ENCODE data around the gene IGHMBP2. TPM values are rescaled to one million over a fixed set of nuclear protein-coding genes. Genes with fewer than 3 reads are reported as not detected.

The IGHMBP2 gene
- total RNA-seq, 2 experiments from 2014 or later = 29.7 to 32.8 TPM

- POLR2A ChIA-PET = no interaction called here
These were observed 2.8 kb upstream of the IGHMBP2 start for GRCh38 chr11:68900835-68901381.

DNA sequence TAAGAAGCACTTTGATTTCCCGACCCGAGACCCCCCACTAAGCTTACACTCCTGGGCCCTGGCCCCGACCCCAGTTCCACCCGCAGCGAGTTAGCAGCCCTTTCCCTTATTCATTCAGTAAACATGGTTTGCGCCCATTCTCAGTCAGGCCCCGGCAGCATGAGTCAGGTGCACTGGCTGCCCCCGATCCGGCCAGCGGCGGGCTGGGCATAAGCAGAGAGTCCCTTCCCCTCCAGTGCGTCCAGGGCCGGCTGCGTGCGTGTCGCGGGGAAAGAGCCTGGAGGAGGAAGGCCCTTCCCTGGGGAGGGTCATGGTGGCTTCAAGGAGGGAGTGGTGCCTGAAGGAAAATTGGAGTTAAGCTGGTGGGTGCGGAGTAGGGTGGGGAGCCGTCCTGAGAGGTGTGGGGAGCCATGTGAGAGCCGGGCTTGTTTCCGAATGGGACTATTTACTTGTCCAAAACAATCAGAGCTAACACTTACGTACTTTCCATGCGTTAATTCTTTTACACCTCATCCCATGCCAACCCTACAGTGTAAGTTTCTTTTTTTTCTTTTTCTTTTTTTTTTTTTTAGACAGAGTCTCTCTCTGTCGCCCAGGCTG is 657 bp downstream of the IGHMBP2 start:
- Mint-ChIP-seq H3K27me3 (no peaks in the 10 kb centered on the region), H3K4me1 (peaks cover 29% of the 10 kb centered on the region), H3K9me3 (no peaks in the 10 kb centered on the region), H3K27ac (peak overlapping the region; percentile 90), H3K36me3 (peaks cover 1% of the 10 kb centered on the region), H3K4me3 (peak overlapping the region; percentile 96)
- ATAC-seq (ENCODE audit: low read depth) (peak; percentile 23), DNase-seq (peak; percentile 64)
- POLR2A ChIA-PET = interaction anchor here (0.6 to 2.3 kb wide), 4 partner anchors 62 to 725 kb away, joined by 5 to 9 read pairs (median 7); partner anchors contain the start of genes CPT1A and TPCN2

More at GRCh38 chr11:68900835-68901381, 2.8 kb upstream of the IGHMBP2 start:
- ATAC-seq (ENCODE audit: low read depth) = no peak
- peaks cover 29% of the 10 kb centered on the region for H3K4me1 Mint-ChIP-seq
- no peak overlapping the region for H3K4me3 Mint-ChIP-seq
- peaks cover 4% of the 10 kb centered on the region for H3K36me3 Mint-ChIP-seq
- no peak for DNase-seq
- H3K27ac Mint-ChIP-seq = no peak overlapping the region
- no peaks in the 10 kb centered on the region for H3K27me3 Mint-ChIP-seq
- no peaks in the 10 kb centered on the region for H3K9me3 Mint-ChIP-seq

DNA sequence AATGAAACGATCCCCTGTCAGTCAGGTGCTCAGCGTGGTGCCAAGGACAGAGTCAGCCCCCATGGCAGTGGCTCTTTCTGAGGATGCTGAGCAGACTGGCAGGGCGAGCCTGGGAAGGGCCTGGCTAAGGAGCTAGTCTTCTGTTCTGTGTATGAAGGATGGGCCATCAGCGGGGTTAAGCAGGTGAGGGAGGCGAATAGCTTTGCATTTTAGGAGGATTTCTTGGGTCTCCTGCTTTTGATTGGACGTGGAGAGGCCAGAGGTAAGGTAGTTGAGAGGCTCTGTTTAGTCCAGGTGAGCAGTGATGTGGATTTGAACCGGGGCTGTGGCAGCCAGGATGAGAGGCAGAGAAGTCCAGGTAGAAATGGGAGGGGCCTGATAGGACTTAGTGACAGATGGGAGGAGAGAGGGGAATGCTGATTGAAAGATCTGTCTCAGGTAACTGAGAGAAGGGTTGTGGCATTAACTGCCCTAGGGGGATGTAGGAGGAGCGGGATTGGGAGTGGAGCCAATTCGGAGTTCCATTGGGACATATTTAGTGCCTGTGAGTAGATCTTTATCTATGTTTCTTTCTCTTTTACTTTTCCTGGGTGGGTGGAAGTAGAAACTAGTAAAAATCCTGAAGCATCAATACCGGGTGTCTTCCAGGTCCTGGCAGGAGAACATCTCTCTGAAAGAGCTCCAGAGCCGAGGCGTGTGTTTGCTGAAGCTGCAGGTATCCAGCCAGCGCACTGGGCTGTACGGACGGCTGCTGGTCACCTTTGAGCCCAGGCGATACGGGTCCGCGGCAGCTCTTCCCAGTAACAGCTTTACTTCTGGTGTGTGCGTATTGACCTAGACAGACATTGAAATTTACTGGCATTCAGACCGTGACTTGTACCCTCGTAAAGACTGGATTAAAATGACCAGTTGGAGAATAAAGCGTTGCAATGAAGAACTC is 2.0 kb downstream of the IGHMBP2 start:
- Mint-ChIP-seq H3K4me3 (peak overlapping the region; percentile 96), H3K36me3 (peaks cover 3% of the 10 kb centered on the region), H3K4me1 (peaks cover 29% of the 10 kb centered on the region), H3K27ac (no peak overlapping the region), H3K9me3 (no peaks in the 10 kb centered on the region), H3K27me3 (no peaks in the 10 kb centered on the region)
- ATAC-seq (ENCODE audit: low read depth) (no peak), DNase-seq (no peak)
- POLR2A ChIA-PET = no interaction called here

- DNase-seq (no peak), ATAC-seq (ENCODE audit: low read depth) (no peak)
- no peaks in the 10 kb centered on the region for H3K27me3 Mint-ChIP-seq
- no peaks in the 10 kb centered on the region for H3K9me3 Mint-ChIP-seq
- POLR2A ChIA-PET = no interaction called here
- H3K36me3 Mint-ChIP-seq = peaks cover 3% of the 10 kb centered on the region
- no peak overlapping the region for H3K4me3 Mint-ChIP-seq
- H3K4me1 Mint-ChIP-seq = peaks cover 12% of the 10 kb centered on the region
- no peak overlapping the region for H3K27ac Mint-ChIP-seq
These were observed 4.6 kb downstream of the IGHMBP2 start for GRCh38 chr11:68908273-68908672.

DNA sequence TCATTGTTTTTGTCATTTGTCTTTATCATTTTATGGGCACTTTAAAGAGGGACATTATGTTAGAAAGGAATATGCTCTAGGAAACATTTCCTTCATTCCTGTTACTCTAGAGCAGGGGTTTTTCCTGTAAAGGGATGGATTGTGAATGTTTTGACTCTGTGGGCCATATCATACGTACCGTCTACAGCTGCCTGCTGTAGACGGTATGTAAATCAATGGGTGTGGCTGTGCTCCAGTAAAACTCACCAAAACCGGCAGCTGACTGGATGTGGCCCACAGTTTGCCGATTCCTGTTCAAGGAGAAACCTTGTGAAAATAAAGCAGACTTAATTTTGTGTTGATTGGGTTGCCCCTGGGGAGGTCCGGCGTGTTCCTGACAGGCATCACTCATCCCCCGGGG is 7.3 kb downstream of the IGHMBP2 start:
- H3K4me1 Mint-ChIP-seq = no peaks in the 10 kb centered on the region
- H3K27me3 Mint-ChIP-seq = no peaks in the 10 kb centered on the region
- H3K27ac Mint-ChIP-seq = no peak overlapping the region
- POLR2A ChIA-PET = no interaction called here
- no peak for DNase-seq
- peaks cover 3% of the 10 kb centered on the region for H3K36me3 Mint-ChIP-seq
- no peak overlapping the region for H3K4me3 Mint-ChIP-seq
- ATAC-seq (ENCODE audit: low read depth) = no peak
- H3K9me3 Mint-ChIP-seq = no peaks in the 10 kb centered on the region

GRCh38 chr11:68911731-68912130 is 8.0 kb downstream of the IGHMBP2 start:
- H3K36me3 Mint-ChIP-seq = peaks cover 10% of the 10 kb centered on the region
- H3K27ac Mint-ChIP-seq = no peak overlapping the region
- no peaks in the 10 kb centered on the region for H3K27me3 Mint-ChIP-seq
- H3K4me3 Mint-ChIP-seq = no peak overlapping the region
- POLR2A ChIA-PET = no interaction called here
- DNase-seq (no peak), ATAC-seq (ENCODE audit: low read depth) (no peak)
- no peaks in the 10 kb centered on the region for H3K4me1 Mint-ChIP-seq
- no peaks in the 10 kb centered on the region for H3K9me3 Mint-ChIP-seq

DNA sequence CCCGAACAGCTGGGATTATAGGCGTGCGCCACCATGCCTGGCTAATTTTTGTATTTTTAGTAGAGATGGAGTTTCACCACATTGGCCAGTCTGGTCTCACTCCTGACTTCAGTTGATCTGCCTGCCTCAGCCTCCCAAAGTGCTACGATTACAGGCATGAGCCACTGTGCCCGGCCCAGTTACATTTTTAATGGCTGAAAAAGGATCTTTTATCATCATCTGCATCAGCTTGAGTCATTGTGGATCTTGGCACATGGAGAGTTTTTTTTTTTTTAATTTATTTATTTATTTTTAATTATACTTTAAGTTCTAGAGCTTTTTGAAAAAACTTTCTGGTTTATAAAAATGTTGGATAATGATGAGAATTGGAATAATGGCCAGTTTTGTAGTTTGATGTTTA is 8.6 kb downstream of the IGHMBP2 start:
- H3K36me3 Mint-ChIP-seq = peaks cover 11% of the 10 kb centered on the region
- ATAC-seq (ENCODE audit: low read depth) (no peak), DNase-seq (no peak)
- H3K27me3 Mint-ChIP-seq = no peaks in the 10 kb centered on the region
- no peak overlapping the region for H3K4me3 Mint-ChIP-seq
- H3K9me3 Mint-ChIP-seq = no peaks in the 10 kb centered on the region
- no peak overlapping the region for H3K27ac Mint-ChIP-seq
- no peaks in the 10 kb centered on the region for H3K4me1 Mint-ChIP-seq
- POLR2A ChIA-PET = interaction anchor here (0.7 kb wide), 1 partner anchor 212 kb away, joined by 5 read pairs; no protein-coding TSS in a partner anchor

GRCh38 chr11:68913188-68913587 is 9.5 kb downstream of the IGHMBP2 start:
- Mint-ChIP-seq H3K4me3 (no peak overlapping the region), H3K27ac (no peak overlapping the region), H3K4me1 (no peaks in the 10 kb centered on the region), H3K36me3 (peaks cover 13% of the 10 kb centered on the region), H3K27me3 (no peaks in the 10 kb centered on the region), H3K9me3 (no peaks in the 10 kb centered on the region)
- DNase-seq (no peak), ATAC-seq (ENCODE audit: low read depth) (no peak)
- POLR2A ChIA-PET = no interaction called here

GRCh38 chr11:68914761-68915160 is 11.1 kb downstream of the IGHMBP2 start:
- Mint-ChIP-seq H3K9me3 (no peaks in the 10 kb centered on the region), H3K4me1 (no peaks in the 10 kb centered on the region), H3K27me3 (no peaks in the 10 kb centered on the region), H3K4me3 (no peak overlapping the region), H3K36me3 (peaks cover 23% of the 10 kb centered on the region), H3K27ac (no peak overlapping the region)
- ATAC-seq (ENCODE audit: low read depth) (no peak), DNase-seq (no peak)
- POLR2A ChIA-PET = no interaction called here

DNA sequence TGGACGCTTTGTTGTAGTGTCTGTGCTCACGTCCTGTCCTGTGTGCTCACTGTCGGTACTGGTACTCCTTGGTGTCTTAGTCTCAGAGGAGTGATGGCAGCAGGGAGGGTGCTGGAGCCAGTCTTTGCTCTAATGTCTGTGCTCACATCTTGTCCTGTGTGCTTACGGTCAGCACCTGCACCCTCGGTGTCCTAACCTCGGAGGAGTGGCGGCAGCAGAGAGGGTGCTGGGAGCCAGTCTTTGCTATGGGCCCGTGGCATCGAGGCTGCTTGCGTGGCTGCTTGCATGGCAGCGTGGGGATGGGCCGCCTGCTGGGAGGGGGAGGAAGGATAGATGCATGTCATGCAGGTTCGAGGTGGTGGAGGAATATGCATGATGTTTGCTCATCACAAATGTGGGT is 12.7 kb downstream of the IGHMBP2 start:
- POLR2A ChIA-PET = no interaction called here
- DNase-seq = no peak
- no peaks in the 10 kb centered on the region for H3K4me1 Mint-ChIP-seq
- H3K4me3 Mint-ChIP-seq = no peak overlapping the region
- peaks cover 23% of the 10 kb centered on the region for H3K36me3 Mint-ChIP-seq
- ATAC-seq (ENCODE audit: low read depth) = no peak
- H3K27ac Mint-ChIP-seq = no peak overlapping the region
- H3K9me3 Mint-ChIP-seq = no peaks in the 10 kb centered on the region
- no peaks in the 10 kb centered on the region for H3K27me3 Mint-ChIP-seq

- ATAC-seq (ENCODE audit: low read depth) (no peak), DNase-seq (no peak)
- Mint-ChIP-seq H3K27ac (no peak overlapping the region), H3K27me3 (no peaks in the 10 kb centered on the region), H3K4me3 (no peak overlapping the region), H3K36me3 (peaks cover 66% of the 10 kb centered on the region), H3K9me3 (peaks cover 16% of the 10 kb centered on the region), H3K4me1 (peaks cover 6% of the 10 kb centered on the region)
- POLR2A ChIA-PET = no interaction called here
These were observed 19.9 kb downstream of the IGHMBP2 start for GRCh38 chr11:68923614-68924013.

DNA sequence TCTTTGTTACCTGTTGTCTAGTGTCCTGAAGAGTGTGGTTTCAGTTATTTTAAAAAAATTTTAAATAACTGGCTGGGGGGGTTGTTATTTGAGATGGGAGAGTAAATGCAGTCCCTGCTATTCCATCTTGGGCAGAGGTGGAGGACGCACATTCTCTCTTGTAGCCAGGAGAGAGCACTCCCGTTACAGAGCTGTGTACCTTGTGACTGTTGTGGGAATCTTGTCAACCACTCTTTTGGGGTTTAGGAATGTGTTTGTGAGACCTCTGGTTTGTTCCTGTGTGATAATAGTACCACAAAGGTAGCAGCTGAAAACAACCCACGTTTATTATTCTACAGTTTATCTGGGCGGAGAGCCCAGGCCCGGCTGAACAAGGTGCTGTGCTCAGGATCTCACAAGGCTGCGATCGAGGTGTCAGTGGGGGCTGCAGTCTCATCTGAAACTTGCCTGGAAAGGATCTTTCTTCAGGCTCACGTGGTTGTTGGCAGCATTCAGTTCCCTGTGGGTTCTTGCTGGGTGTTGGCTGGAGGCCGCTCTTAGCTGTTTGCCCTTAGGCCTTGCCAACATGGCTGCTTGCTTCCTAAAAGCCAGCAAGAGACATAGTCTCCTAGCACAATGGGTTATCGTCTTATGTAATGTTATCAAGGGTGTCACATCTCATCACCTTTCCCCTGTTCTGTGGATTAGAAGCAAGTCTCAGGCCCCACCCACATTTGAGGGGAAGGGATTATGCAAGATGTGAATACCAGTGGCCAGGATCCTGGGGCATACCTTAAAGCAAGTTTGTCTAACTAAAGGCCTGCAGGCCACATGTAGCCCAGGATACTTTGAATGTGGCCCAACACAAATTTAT is 20.6 kb downstream of the IGHMBP2 start:
- H3K4me1 Mint-ChIP-seq = peaks cover 6% of the 10 kb centered on the region
- no peak overlapping the region for H3K4me3 Mint-ChIP-seq
- H3K27me3 Mint-ChIP-seq = no peaks in the 10 kb centered on the region
- no peak for ATAC-seq (ENCODE audit: low read depth)
- no peak overlapping the region for H3K27ac Mint-ChIP-seq
- DNase-seq = no peak
- peaks cover 16% of the 10 kb centered on the region for H3K9me3 Mint-ChIP-seq
- peaks cover 61% of the 10 kb centered on the region for H3K36me3 Mint-ChIP-seq
- POLR2A ChIA-PET = no interaction called here

GRCh38 chr11:68925611-68926010 is 21.9 kb downstream of the IGHMBP2 start:
- H3K4me1 Mint-ChIP-seq = peaks cover 6% of the 10 kb centered on the region
- H3K27me3 Mint-ChIP-seq = no peaks in the 10 kb centered on the region
- DNase-seq (no peak), ATAC-seq (ENCODE audit: low read depth) (no peak)
- peaks cover 16% of the 10 kb centered on the region for H3K9me3 Mint-ChIP-seq
- peaks cover 63% of the 10 kb centered on the region for H3K36me3 Mint-ChIP-seq
- H3K4me3 Mint-ChIP-seq = no peak overlapping the region
- POLR2A ChIA-PET = no interaction called here
- H3K27ac Mint-ChIP-seq = no peak overlapping the region
